ENCODE results near the gene JAG1. TPM values are rescaled to one million over a fixed set of nuclear protein-coding genes. Genes with fewer than 3 reads are reported as not detected.
"Not testable (repeated sequence)": the region's sequence is repeated elsewhere in the genome, so short reads cannot be mapped to it uniquely, and the experiment has no call there.

The JAG1 gene
- total RNA-seq, 1 donor = 46.7 TPM

GRCh38 chr20:10621149-10621548 lies 52.6 kb downstream of the JAG1 start:
- no peak overlapping the region for H3K4me3 ChIP-seq (ENCODE audit: low read depth, low read length)
- TF ChIP-seq CTCF (IDR thresholded peaks at IDR 0.05; ENCODE audit: insufficient read depth, low read length) = no peak
- DNase-seq (ENCODE audit: low read depth) = no peak

GRCh38 chr20:10619427-10619826 lies 54.4 kb downstream of the JAG1 start:
- TF ChIP-seq CTCF (IDR thresholded peaks at IDR 0.05; ENCODE audit: insufficient read depth, low read length) = no peak
- no peak overlapping the region for H3K4me3 ChIP-seq (ENCODE audit: low read depth, low read length)
- peak; percentile 96 for DNase-seq (ENCODE audit: low read depth)

- no peak for TF ChIP-seq CTCF (IDR thresholded peaks at IDR 0.05; ENCODE audit: insufficient read depth, low read length)
- peak; percentile 62 for DNase-seq (ENCODE audit: low read depth)
- H3K4me3 ChIP-seq (ENCODE audit: low read depth, low read length) = no peak overlapping the region
These were observed 55.1 kb downstream of the JAG1 start for GRCh38 chr20:10618611-10619245.

- H3K4me3 ChIP-seq (ENCODE audit: low read depth, low read length); DNase-seq (ENCODE audit: low read depth): not testable (repeated sequence)
These were observed 56.2 kb downstream of the JAG1 start for GRCh38 chr20:10617549-10618133.

GRCh38 chr20:10616212-10616611 lies 57.6 kb downstream of the JAG1 start:
- no peak for TF ChIP-seq CTCF (IDR thresholded peaks at IDR 0.05; ENCODE audit: insufficient read depth, low read length)
- no peak overlapping the region for H3K4me3 ChIP-seq (ENCODE audit: low read depth, low read length)
- DNase-seq (ENCODE audit: low read depth) = no peak

GRCh38 chr20:10613911-10614310 lies 59.9 kb downstream of the JAG1 start:
- DNase-seq (ENCODE audit: low read depth) = no peak
- no peak for TF ChIP-seq CTCF (IDR thresholded peaks at IDR 0.05; ENCODE audit: insufficient read depth, low read length)

GRCh38 chr20:10613426-10613825 lies 60.4 kb downstream of the JAG1 start:
- H3K4me3 ChIP-seq (ENCODE audit: low read depth, low read length); DNase-seq (ENCODE audit: low read depth): not testable (repeated sequence)

More at GRCh38 chr20:10613911-10614310, 59.9 kb downstream of the JAG1 start:
- H3K4me3 ChIP-seq (ENCODE audit: low read depth, low read length) = no peak overlapping the region

GRCh38 chr20:10611357-10611756 lies 62.4 kb downstream of the JAG1 start:
- peak; percentile 57 for TF ChIP-seq CTCF (IDR thresholded peaks at IDR 0.05; ENCODE audit: insufficient read depth, low read length)
- peak; percentile 57 for DNase-seq (ENCODE audit: low read depth)

More at GRCh38 chr20:10611357-10611756, 62.4 kb downstream of the JAG1 start:
- no peak overlapping the region for H3K4me3 ChIP-seq (ENCODE audit: low read depth, low read length)

Data from fibroblast of the aortic adventitia (primary cell).